NCI-H82 treated with DMSO at 0.1 percent for 48 hours (cell line): ENCODE data around the gene MSH4.
"Not testable (repeated sequence)": the region's sequence is repeated elsewhere in the genome, so short reads cannot be mapped to it uniquely, and the experiment has no call there.

ENCODE experiments used
- DNase-seq: peaks from one replicate; lab custom pipeline; 2025; ENCODE audit not compliant: unreplicated experiment; lab: John Stamatoyannopoulos, UW

The MSH4 gene

DNA sequence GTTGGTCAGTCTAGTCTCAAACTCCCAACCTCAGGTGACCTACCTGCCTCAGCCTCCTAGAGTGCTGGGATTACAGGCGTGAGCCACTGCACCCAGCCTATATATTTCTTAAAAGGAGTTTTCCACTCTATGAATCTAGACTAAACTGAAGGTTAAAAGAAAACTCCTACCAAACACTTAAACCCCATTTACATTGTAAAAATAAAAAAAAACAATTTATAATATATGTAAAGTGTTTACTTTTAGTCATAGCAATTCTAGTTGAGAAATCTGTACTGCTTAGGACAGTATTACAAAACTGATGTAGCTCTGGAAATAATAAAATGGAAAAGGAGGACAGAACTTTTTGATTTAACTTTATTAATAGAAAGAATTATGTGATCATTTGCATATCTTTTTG, 126.0 kb downstream of the MSH4 start:
- no peak for DNase-seq

DNA sequence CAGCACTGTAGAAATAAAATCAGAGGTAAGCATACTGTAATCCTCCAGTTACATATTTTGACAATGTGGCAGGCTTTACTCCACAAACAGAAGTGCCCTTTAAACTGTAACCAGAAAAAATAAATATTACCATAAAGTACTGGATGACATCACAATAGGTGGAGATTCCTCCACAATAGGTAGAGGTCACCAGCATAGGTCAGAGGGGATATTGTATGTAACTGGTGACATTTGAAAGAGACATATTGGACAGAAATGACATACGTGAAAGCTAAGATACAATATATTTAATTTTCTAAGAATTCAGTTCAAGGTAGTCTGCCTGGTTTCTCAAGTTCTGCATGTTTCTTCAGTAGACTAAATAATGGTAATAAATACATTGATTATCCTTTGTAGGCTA, 135.6 kb downstream of the MSH4 start, which contains the start of gene ASB17:
TSS of gene ASB17 (minus strand) at position 101 of the 400 bp plus-strand sequence. CDS start 113 bp downstream, outside the sequence.
- no peak for DNase-seq

DNA sequence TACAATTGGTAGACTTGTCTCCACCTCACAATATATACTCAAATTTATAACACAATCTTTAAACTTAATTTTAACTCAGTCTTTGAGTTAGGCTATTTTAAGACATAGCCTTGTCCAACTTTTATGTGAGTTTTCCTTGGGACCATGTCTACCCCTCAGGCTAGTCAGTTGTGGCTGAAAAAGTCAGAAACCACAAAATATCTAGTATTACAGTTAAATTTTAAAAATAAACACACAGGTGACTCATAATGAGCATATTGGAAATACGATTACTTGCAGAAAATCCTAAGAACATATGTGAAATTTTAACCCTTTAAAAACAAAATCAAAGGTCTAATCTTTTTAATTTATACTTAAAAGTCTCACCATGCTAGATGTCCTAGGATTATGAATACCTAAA, 140.4 kb downstream of the MSH4 start:
- DNase-seq, result no peak

DNA sequence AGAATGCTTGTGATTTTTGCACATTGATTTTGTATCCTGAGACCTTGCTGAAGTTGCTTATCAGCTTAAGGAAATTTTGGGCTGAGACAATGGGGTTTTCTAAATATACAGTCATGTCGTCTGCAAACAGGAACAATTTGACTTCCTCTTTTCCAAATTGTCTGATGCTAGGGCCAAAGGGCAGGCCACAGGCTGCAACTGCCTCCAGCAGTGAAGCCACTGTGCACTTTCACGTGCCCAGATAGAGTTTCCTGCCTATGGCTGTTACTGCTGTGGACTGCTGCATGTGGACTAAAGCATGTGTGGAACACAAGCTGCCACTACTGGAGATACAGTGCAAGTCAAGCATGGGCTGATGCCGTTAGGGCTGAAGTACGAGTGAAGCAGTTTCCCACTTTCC, 146.4 kb downstream of the MSH4 start:
- not testable (repeated sequence) for DNase-seq

DNA sequence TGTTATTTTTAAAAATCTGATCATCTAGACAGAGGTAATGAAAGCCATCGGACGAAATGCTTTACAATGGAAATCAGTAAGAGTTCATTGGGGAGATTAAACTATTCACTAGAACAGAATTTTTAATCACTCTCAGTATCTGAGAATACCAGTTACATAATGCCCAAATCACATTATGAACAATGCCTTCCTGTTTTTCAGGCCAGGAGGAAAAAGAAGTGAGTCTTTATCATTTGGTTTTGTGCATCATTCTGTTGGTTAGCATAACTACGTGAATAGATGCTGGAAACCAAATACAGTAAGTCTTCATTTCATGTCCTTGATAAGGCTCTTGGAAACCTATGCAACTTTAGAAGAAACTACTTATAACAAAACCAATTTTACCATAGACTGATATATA, 153.5 kb downstream of the MSH4 start:
- no peak for DNase-seq

DNA sequence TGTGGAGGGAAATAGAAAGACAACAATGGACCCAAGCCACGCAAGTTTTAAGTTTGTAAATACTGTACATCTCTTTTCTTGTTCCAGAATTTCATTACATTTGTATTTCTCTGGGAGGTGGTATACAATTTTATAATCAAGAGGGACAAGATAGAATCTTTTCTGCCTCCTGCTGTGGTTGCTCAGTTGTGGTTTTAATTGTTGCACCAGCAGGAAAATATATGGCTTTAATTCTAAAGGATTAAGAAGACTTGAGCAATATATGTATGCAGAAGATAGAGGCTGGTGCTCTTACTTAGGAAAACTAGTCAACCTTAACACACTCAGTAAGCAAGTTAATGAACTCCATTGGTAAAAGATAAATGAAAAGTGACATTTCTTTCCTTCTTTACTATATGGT, 155.3 kb downstream of the MSH4 start:
- no peak for DNase-seq

DNA sequence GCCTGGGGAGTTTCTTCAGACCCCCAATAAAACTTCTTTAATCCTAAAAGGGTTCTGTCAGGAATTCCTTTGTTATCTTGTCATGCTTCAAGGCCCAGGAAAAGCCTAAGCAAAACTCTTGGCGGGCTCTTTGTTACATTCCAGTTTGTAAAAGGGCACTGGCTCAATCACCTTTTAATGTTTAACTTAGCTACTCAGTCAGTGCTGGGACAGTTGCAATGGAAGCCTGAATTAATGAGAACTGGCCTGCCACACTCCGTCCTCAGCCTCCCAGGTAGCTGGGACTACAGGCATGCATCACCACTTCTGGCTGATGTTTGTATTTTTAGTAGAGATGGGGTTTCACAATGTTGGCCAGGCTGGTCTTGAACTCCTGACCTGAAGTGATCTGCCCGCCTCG, 156.8 kb downstream of the MSH4 start:
- no peak for DNase-seq

DNA sequence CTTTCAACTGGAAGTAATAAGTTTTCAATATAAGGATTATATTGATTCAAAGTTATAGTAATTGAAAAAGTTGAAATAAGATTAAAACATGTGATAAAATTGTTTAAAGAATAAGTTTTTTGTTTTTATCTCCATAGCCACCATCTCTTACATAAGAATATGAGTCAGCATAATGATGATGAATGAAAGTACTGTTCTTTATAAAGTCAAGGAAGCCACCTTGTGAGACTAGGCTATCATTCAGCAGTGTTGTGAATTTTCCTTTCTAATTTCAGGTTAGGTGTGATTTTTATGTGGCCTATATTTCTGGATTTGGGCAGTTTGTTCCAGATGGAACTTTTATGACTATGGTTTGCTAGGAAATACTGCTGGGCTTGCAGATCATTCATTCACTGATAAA, 157.9 kb downstream of the MSH4 start:
- DNase-seq, result no peak
